ENCODE results near the gene CDKAL1.

Gene CDKAL1

DNA sequence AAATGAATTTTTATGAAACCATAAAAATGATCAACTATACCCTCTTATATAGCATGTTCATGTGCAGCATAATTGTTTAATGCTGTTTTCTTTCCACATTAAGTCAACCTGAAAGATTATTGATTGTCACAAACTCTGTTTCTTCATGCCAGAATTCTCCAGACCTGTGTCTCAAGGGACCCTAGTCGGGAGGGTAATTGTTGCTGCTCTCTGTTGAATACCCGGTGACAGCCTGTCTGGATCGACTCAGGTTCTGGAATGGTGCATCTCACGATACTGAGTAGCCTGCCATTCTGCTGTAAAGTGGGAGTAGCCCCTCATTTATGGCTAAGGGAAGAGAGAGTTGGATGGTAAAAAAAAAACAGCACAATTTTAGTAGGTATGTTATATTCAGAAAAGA, 609.4 kb downstream of the CDKAL1 start:
- H3K27me3 ChIP-seq (ENCODE audit: insufficient read depth, low read length), result no peaks in the 10 kb centered on the region
- no peak overlapping the region for H3K27ac ChIP-seq (ENCODE audit: low read depth, low read length)
- no peak overlapping the region for H3K4me3 ChIP-seq (ENCODE audit: low read depth, low read length)
- no peaks in the 10 kb centered on the region for H3K79me2 ChIP-seq (ENCODE audit: control insufficient read depth, insufficient read depth, low read length, unreplicated experiment)
- no peak overlapping the region for H2AFZ ChIP-seq (ENCODE audit: low read length, unreplicated experiment)
- no peaks in the 10 kb centered on the region for H3K4me1 ChIP-seq (ENCODE audit: control insufficient read depth, insufficient read depth, low read length, unreplicated experiment)
- no peaks in the 10 kb centered on the region for H3K36me3 ChIP-seq (ENCODE audit: insufficient read depth, low read length)

DNA sequence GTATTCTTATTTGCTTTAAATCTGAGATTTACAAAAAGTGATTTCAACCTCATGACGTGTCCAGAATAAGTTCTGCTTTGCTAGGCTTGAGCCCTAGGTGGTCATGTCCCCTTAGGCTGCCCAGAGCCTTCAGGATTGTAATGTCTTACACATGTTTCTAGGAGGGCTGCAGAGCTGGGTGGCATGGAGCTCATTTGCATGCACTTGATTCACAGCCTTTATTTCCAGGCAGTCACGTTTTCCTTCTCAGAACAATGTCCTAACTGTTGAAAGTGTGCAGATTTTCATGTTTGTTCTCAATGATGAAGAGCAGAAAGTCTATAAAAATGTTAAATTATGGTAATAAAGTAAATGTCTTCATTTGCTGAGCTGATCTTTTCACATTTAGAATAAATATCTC, 610.7 kb downstream of the CDKAL1 start:
- H2AFZ ChIP-seq (ENCODE audit: low read length, unreplicated experiment), result no peak overlapping the region
- no peaks in the 10 kb centered on the region for H3K4me1 ChIP-seq (ENCODE audit: control insufficient read depth, insufficient read depth, low read length, unreplicated experiment)
- no peaks in the 10 kb centered on the region for H3K79me2 ChIP-seq (ENCODE audit: control insufficient read depth, insufficient read depth, low read length, unreplicated experiment)
- no peaks in the 10 kb centered on the region for H3K27me3 ChIP-seq (ENCODE audit: insufficient read depth, low read length)
- H3K36me3 ChIP-seq (ENCODE audit: insufficient read depth, low read length), result no peaks in the 10 kb centered on the region
- H3K4me3 ChIP-seq (ENCODE audit: low read depth, low read length), result no peak overlapping the region
- H3K27ac ChIP-seq (ENCODE audit: low read depth, low read length), result no peak overlapping the region

DNA sequence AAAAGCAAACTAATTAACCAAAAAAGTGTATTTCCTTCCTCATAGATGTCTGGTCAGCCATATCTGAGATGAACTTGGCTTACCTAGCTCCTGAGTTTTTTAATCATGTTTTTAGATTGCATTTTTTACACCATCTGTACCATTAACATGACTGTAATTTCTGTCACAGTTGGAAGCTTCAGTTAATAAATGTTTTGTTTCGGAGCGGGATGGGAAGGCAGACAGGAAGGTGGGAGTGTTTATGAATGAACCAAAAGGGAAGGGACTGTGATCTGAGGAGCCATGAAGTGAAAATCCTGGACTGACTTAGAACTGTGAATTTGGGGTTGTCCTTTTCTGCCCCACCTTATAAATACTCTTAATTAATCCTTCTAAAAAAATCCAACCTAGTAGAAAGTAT, 613.7 kb downstream of the CDKAL1 start:
- Histone ChIP-seq H3K4me1 (ENCODE audit: control insufficient read depth, insufficient read depth, low read length, unreplicated experiment) (no peaks in the 10 kb centered on the region), H3K79me2 (ENCODE audit: control insufficient read depth, insufficient read depth, low read length, unreplicated experiment) (no peaks in the 10 kb centered on the region), H3K36me3 (ENCODE audit: insufficient read depth, low read length) (no peaks in the 10 kb centered on the region), H3K27me3 (ENCODE audit: insufficient read depth, low read length) (no peaks in the 10 kb centered on the region), H3K27ac (ENCODE audit: low read depth, low read length) (no peak overlapping the region), H2AFZ (ENCODE audit: low read length, unreplicated experiment) (no peak overlapping the region), H3K4me3 (ENCODE audit: low read depth, low read length) (no peak overlapping the region)

DNA sequence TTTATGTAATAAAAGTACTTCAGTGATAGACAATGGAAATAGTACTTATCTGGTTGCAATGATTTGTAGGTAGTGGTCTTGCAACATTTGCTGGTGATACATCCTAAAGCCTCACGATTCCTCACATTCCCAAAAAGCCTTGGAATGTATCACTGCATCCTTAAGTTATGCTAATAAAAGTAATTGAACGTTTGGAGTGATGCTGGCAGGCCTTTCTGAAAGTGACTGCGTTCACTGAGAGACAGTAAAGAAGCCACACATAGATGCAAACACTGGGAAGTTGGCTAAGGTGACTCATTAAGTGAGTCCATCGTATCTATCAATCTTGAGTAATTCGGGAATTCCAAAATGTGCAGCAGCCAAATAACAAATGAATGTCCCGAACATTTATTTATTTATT, 615.2 kb downstream of the CDKAL1 start:
- Histone ChIP-seq H3K79me2 (ENCODE audit: control insufficient read depth, insufficient read depth, low read length, unreplicated experiment) (no peaks in the 10 kb centered on the region), H3K4me1 (ENCODE audit: control insufficient read depth, insufficient read depth, low read length, unreplicated experiment) (no peaks in the 10 kb centered on the region), H3K36me3 (ENCODE audit: insufficient read depth, low read length) (no peaks in the 10 kb centered on the region), H3K27ac (ENCODE audit: low read depth, low read length) (no peak overlapping the region), H3K27me3 (ENCODE audit: insufficient read depth, low read length) (no peaks in the 10 kb centered on the region), H2AFZ (ENCODE audit: low read length, unreplicated experiment) (no peak overlapping the region), H3K4me3 (ENCODE audit: low read depth, low read length) (no peak overlapping the region)

DNA sequence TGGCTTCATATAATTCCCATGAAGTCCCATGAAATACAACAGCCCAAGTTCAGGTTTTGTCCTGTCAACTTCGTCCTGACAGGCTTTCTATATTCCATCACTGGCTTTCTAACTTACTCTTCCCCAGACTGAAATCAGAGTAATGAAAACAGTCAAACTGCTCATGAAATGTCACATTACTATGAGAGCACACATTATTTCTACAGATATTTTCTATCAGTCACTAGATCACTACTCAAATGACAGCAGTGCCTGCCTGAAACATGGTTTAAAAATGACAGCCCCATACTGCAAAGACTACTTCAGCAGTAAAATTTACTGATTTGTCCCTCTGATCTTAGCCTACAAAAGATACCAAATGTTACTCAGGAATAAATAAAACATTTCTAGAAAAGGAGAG, 616.4 kb downstream of the CDKAL1 start:
- H3K4me1 ChIP-seq (ENCODE audit: control insufficient read depth, insufficient read depth, low read length, unreplicated experiment), result no peaks in the 10 kb centered on the region
- H3K79me2 ChIP-seq (ENCODE audit: control insufficient read depth, insufficient read depth, low read length, unreplicated experiment), result no peaks in the 10 kb centered on the region
- H2AFZ ChIP-seq (ENCODE audit: low read length, unreplicated experiment), result no peak overlapping the region
- H3K36me3 ChIP-seq (ENCODE audit: insufficient read depth, low read length), result no peaks in the 10 kb centered on the region
- no peak overlapping the region for H3K4me3 ChIP-seq (ENCODE audit: low read depth, low read length)
- no peaks in the 10 kb centered on the region for H3K27me3 ChIP-seq (ENCODE audit: insufficient read depth, low read length)
- H3K27ac ChIP-seq (ENCODE audit: low read depth, low read length), result no peak overlapping the region

DNA sequence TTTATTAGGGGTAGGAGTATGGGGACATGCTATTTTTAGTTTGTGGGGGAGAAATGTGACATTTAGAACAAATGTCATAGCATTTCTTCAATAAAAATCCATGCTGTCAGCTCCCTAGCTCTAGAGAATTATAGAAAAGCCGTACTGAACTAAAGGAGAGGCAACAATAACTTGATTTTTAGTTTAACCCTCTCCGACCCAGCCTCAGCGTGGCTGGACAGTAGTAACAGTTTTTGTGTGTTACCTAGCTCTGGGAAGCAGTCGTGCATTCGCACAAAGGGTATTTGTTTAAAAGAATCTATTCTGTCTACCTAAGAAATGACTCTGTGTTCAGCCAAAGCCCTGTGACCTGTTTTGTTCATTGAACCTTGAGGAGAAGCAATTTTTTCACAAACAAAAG, 616.9 kb downstream of the CDKAL1 start:
- no peak overlapping the region for H3K4me3 ChIP-seq (ENCODE audit: low read depth, low read length)
- H2AFZ ChIP-seq (ENCODE audit: low read length, unreplicated experiment), result no peak overlapping the region
- no peaks in the 10 kb centered on the region for H3K4me1 ChIP-seq (ENCODE audit: control insufficient read depth, insufficient read depth, low read length, unreplicated experiment)
- no peaks in the 10 kb centered on the region for H3K27me3 ChIP-seq (ENCODE audit: insufficient read depth, low read length)
- no peaks in the 10 kb centered on the region for H3K79me2 ChIP-seq (ENCODE audit: control insufficient read depth, insufficient read depth, low read length, unreplicated experiment)
- no peak overlapping the region for H3K27ac ChIP-seq (ENCODE audit: low read depth, low read length)
- H3K36me3 ChIP-seq (ENCODE audit: insufficient read depth, low read length), result no peaks in the 10 kb centered on the region

DNA sequence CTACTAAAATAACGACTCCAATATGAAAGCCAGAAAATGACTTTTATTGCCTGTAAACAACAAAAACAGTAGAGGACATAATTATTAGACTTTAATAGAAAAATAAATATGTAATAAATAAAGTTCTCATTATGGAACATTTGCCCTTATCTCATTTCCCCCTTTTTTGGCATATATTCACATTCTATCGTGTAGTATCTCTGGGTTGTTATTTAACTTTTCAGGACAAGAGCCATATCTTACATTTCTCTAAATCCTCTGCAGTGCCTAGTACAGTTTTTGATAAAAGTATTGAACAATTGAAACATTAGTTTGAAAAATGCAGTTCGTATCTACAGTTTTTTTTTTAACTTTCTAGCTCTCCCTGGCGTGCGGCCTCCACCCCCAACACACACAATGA, 617.3 kb downstream of the CDKAL1 start:
- Histone ChIP-seq H3K79me2 (ENCODE audit: control insufficient read depth, insufficient read depth, low read length, unreplicated experiment) (no peaks in the 10 kb centered on the region), H3K36me3 (ENCODE audit: insufficient read depth, low read length) (no peaks in the 10 kb centered on the region), H3K4me3 (ENCODE audit: low read depth, low read length) (no peak overlapping the region), H3K4me1 (ENCODE audit: control insufficient read depth, insufficient read depth, low read length, unreplicated experiment) (no peaks in the 10 kb centered on the region), H2AFZ (ENCODE audit: low read length, unreplicated experiment) (no peak overlapping the region), H3K27ac (ENCODE audit: low read depth, low read length) (no peak overlapping the region), H3K27me3 (ENCODE audit: insufficient read depth, low read length) (no peaks in the 10 kb centered on the region)

DNA sequence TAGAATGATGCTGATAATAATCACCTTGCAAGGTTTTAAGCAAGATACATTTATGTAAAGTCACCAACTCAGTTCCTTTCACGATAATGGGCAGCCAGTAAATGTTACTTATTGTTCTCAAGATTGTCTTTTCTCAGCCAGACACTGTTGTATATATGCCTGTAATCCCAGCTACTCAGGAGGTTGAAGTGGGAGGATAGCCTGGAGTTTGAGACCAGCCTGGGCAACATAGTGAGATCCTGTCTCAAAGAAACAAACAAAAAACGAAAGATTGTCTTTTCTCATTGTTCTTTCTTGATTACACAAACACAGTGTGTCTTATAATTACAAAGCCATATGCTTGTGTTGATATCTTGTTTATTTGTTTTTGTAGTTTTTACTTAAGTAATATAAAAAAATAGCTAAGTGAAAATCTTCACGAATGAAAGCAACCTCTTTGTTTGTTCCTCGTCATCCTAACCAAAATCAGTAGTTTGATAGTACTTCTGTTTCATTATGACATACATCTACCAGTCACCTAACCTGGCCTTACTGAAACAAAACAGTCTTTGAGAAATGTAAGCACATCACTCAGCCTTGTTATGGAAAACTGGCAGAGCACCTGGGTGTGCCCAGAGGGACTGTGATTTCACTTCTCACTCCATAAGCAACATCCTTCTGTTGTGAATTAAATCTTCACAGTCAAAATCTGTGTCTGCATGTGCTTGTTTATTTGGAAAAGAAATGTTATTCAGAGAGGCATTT, 623.1 kb downstream of the CDKAL1 start:
- H3K27me3 ChIP-seq (ENCODE audit: insufficient read depth, low read length), result no peaks in the 10 kb centered on the region
- no peak overlapping the region for H3K4me3 ChIP-seq (ENCODE audit: low read depth, low read length)
- no peaks in the 10 kb centered on the region for H3K4me1 ChIP-seq (ENCODE audit: control insufficient read depth, insufficient read depth, low read length, unreplicated experiment)
- no peaks in the 10 kb centered on the region for H3K36me3 ChIP-seq (ENCODE audit: insufficient read depth, low read length)
- H3K27ac ChIP-seq (ENCODE audit: low read depth, low read length), result no peak overlapping the region
- no peak overlapping the region for H2AFZ ChIP-seq (ENCODE audit: low read length, unreplicated experiment)
- no peaks in the 10 kb centered on the region for H3K79me2 ChIP-seq (ENCODE audit: control insufficient read depth, insufficient read depth, low read length, unreplicated experiment)

DNA sequence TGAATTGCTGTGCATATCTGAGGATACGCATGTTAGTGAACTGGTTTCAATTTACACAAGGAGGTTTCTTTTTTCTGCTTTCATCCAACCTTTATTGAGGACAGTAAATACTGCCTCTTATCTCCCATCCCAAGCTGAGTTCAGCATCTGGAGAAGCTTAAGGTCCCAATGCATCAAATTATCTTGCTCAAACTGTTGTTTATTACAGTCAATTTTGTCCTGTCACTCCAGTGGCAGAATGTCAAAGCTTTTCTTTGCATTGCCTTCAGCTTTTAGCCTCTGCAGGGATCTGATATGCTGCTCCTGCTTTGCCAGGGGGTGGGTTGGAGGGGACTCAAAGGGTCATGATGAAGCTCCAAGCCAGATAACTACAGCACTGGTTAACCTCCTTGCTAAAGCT, 623.9 kb downstream of the CDKAL1 start:
- Histone ChIP-seq H3K27me3 (ENCODE audit: insufficient read depth, low read length) (no peaks in the 10 kb centered on the region), H3K79me2 (ENCODE audit: control insufficient read depth, insufficient read depth, low read length, unreplicated experiment) (no peaks in the 10 kb centered on the region), H2AFZ (ENCODE audit: low read length, unreplicated experiment) (no peak overlapping the region)

DNA sequence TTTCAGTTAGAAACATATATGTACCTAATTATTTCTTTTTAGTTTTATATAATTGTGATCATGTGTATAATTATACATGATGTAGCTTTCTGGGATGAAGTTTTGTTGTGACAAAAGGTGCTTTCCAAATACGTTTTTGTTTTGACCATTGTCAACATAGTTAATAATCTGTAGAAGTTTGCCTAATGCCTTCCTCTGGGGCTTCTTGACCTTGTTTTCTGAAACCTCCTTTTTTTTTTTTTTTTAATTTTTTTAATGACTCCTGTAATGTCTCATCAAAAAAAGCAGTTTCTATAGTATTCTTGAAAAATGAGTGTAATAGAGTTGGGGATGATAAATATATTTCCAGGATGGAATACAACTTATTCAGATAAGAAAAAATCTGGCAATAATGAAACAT, 624.6 kb downstream of the CDKAL1 start:
- H3K36me3 ChIP-seq (ENCODE audit: insufficient read depth, low read length), result no peaks in the 10 kb centered on the region
- H3K79me2 ChIP-seq (ENCODE audit: control insufficient read depth, insufficient read depth, low read length, unreplicated experiment), result no peaks in the 10 kb centered on the region
- H2AFZ ChIP-seq (ENCODE audit: low read length, unreplicated experiment), result no peak overlapping the region
- H3K27me3 ChIP-seq (ENCODE audit: insufficient read depth, low read length), result no peaks in the 10 kb centered on the region
- H3K4me3 ChIP-seq (ENCODE audit: low read depth, low read length), result no peak overlapping the region
- no peaks in the 10 kb centered on the region for H3K4me1 ChIP-seq (ENCODE audit: control insufficient read depth, insufficient read depth, low read length, unreplicated experiment)
- no peak overlapping the region for H3K27ac ChIP-seq (ENCODE audit: low read depth, low read length)

More for the DNA sequence above, 623.9 kb downstream of the CDKAL1 start:
- H3K27ac ChIP-seq (ENCODE audit: low read depth, low read length), result no peak overlapping the region
- no peak overlapping the region for H3K4me3 ChIP-seq (ENCODE audit: low read depth, low read length)
- H3K36me3 ChIP-seq (ENCODE audit: insufficient read depth, low read length), result no peaks in the 10 kb centered on the region
- H3K4me1 ChIP-seq (ENCODE audit: control insufficient read depth, insufficient read depth, low read length, unreplicated experiment), result no peaks in the 10 kb centered on the region

DNA sequence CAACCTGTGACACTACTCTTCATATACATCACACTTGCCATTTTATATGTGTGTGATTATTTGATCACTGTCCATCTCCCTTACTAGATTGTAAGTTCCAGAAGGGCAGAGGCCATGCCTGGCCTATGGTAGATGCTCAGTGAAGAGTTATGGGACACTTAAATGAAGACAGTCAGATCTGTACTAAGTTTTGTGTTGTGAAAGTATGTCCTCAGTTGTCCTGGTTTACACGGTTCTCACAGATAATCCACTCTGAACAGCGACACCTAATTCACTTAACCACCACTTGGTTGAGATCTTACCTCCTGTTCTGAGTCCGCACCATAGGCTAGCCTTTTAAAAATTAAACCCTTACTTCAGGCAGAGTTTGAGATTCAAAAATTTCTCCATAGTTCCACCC, 625.2 kb downstream of the CDKAL1 start:
- no peak overlapping the region for H3K4me3 ChIP-seq (ENCODE audit: low read depth, low read length)
- no peaks in the 10 kb centered on the region for H3K27me3 ChIP-seq (ENCODE audit: insufficient read depth, low read length)
- H3K79me2 ChIP-seq (ENCODE audit: control insufficient read depth, insufficient read depth, low read length, unreplicated experiment), result no peaks in the 10 kb centered on the region
- no peak overlapping the region for H2AFZ ChIP-seq (ENCODE audit: low read length, unreplicated experiment)
- no peaks in the 10 kb centered on the region for H3K4me1 ChIP-seq (ENCODE audit: control insufficient read depth, insufficient read depth, low read length, unreplicated experiment)
- H3K36me3 ChIP-seq (ENCODE audit: insufficient read depth, low read length), result no peaks in the 10 kb centered on the region
- H3K27ac ChIP-seq (ENCODE audit: low read depth, low read length), result no peak overlapping the region

Measured in ACC112 (cell line).